ENCODE data around the gene CFAP54.

GRCh38 chr12:96635844-96636243, 146.5 kb downstream of the CFAP54 start:
- TF ChIP-seq CTCF (conservative IDR thresholded peaks at IDR 0.05; ENCODE audit: low read depth in 2 of 2) (no peak), CREB1 (CRISPR knock-in tag; IDR thresholded peaks at IDR 0.05; ENCODE audit: low read depth) (no peak), POLR2AphosphoS5 (IDR thresholded peaks at IDR 0.05; ENCODE audit: low read depth) (no peak), ZNF462 (CRISPR knock-in tag; IDR thresholded peaks at IDR 0.05) (no peak), EZH2phosphoT487 (IDR thresholded peaks at IDR 0.05; ENCODE audit: unreplicated experiment) (no peak), EZH2 (IDR thresholded peaks at IDR 0.05; ENCODE audit: low read depth, unreplicated experiment) (no peak), ZNF114 (CRISPR knock-in tag; IDR thresholded peaks at IDR 0.05) (no peak), ETS1 (IDR thresholded peaks at IDR 0.05) (no peak), ZNF331 (CRISPR knock-in tag; IDR thresholded peaks at IDR 0.05; ENCODE audit: low read depth) (no peak), JUNB (IDR thresholded peaks at IDR 0.05; ENCODE audit: unreplicated experiment) (no peak), NANOG (IDR thresholded peaks at IDR 0.05; ENCODE audit: borderline replicate concordance) (no peak)
- TF ChIP-seq, protein P1, sequence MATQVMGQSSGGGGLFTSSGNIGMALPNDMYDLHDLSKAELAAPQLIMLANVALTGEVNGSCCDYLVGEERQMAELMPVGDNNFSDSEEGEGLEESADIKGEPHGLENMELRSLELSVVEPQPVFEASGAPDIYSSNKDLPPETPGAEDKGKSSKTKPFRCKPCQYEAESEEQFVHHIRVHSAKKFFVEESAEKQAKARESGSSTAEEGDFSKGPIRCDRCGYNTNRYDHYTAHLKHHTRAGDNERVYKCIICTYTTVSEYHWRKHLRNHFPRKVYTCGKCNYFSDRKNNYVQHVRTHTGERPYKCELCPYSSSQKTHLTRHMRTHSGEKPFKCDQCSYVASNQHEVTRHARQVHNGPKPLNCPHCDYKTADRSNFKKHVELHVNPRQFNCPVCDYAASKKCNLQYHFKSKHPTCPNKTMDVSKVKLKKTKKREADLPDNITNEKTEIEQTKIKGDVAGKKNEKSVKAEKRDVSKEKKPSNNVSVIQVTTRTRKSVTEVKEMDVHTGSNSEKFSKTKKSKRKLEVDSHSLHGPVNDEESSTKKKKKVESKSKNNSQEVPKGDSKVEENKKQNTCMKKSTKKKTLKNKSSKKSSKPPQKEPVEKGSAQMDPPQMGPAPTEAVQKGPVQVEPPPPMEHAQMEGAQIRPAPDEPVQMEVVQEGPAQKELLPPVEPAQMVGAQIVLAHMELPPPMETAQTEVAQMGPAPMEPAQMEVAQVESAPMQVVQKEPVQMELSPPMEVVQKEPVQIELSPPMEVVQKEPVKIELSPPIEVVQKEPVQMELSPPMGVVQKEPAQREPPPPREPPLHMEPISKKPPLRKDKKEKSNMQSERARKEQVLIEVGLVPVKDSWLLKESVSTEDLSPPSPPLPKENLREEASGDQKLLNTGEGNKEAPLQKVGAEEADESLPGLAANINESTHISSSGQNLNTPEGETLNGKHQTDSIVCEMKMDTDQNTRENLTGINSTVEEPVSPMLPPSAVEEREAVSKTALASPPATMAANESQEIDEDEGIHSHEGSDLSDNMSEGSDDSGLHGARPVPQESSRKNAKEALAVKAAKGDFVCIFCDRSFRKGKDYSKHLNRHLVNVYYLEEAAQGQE (IDR thresholded peaks at IDR 0.05; ENCODE audit: unreplicated experiment) = no peak
